HG03460 (cell line): ENCODE measurements around the gene MEGF11.

Experiments used
- ATAC-seq: cut with Tn5 transposase; IDR thresholded peaks from one replicate; pipeline ENCODE4 v1.9.1; 2021; ENCODE audit not compliant: unreplicated experiment

The MEGF11 gene

DNA sequence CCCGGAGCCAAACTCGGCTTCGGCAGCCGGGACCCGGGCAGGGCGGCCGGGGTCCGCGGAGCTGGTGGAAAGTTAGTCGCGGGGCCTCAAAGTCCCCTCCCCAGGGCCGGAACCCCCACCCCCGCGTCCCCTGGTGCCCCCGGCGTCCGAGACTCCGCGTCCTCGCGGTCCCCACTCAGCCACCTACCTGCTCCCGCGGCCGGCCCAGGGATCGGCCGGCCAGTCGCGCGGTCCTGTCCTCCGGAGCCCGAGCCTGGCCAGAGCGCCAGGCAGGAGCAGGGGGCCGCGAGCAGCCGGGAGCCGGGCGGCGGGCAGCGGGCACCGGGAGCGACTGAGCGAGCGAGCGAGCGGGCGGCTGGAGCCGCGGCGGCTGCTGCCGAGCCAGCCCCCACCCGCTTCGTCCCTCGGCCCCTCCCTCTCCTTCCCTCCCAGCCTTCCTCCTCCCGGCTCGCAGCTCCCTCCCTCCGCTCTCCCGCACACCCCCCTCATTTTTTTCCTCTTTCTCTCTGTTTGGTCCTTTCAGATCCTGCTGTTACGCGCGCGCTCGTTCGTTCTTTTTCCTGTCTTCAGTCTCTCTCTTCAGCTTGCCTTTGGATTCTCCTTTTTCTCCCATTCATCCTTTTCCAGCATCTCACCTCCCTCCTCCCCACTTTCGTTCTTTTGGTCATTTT lies at the start of gene MEGF11:
TSS of gene MEGF11 (minus strand) at position 333 of the 671 bp plus-strand sequence. CDS start 125,347 bp downstream, outside the sequence.
- ATAC-seq, result no peak

- no peak for ATAC-seq
These were observed 49.1 kb upstream of the MEGF11 start for GRCh38 chr15:66302489-66303278.

DNA sequence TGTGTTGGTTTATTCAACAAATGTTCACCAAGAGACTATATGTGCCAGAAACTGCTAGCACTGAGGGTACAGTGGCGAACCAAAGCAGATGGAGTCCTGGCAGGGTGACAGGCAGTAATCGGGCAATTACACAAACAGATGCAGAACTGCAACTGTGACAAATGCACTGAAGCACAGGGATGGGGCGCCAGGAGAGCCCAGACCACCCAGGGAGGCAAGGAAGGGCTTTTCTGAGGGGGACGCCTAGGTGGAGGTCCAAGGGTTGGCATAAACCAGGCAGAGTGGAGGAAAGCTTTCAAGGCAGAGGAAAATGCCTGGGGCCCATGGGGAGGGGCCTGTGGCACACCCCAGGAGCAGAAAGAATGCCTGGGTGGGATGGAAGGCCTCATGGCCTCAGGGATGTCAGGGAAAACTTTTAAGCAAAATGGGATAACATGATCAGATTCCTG lies 45.3 kb upstream of the MEGF11 start:
- ATAC-seq, result no peak

- no peak for ATAC-seq
These were observed 42.6 kb upstream of the MEGF11 start for GRCh38 chr15:66296186-66296585.

DNA sequence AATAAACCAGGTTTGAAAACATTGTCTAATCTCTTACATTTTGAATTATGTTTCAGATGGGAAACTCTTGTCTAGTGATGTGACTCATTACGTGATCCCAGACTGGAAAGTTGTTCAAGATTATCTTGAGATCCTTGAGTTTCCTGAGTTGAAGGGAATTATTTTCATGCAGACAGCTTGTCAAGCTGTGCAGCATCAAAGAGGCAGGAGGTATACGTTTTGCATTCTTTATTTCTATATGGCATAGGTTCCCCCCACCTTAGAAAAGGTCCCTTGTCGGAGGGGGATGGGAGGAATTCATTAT lies 41.3 kb upstream of the MEGF11 start:
- no peak for ATAC-seq

GRCh38 chr15:66294157-66294931 lies 40.8 kb upstream of the MEGF11 start:
- peak; percentile 16 for ATAC-seq

DNA sequence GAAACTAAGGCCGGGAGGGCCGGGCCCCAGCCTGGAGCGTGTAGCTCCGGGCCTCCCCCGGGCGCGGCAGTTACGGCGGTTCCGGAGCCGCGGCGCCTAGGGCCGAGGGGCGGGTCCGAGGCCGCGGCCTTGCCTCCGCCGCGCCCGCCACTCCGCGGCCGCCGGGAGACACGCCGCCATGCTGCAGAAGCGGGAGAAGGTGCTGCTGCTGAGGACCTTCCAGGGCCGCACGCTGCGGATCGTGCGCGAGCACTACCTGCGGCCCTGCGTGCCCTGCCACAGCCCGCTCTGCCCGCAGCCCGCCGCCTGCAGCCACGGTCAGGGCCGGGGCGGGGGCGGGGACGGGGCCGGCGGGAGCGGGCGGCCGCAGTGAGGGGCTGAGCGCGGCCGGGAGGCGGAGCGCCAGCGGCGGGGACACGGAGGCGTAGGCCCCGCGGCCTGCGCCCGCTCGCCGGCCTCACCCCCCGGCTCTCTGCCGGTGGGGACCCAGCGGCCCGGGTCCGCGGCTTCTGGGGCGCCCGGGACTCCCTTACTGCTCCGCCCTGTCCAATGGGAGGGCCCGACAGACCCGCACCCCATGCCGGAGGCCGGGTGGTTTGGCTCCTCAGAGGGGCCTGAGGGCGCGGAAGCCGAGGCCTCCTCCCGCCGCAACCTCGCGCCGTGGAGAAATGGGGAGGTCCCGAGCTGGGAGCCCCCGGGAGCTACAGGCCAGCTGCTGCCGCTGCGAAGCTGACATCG lies 40.0 kb upstream of the MEGF11 start, which contains the start of gene DIS3L:
TSS of gene DIS3L (plus strand) at position 150 of the 738 bp plus-strand sequence. CDS start at position 179, 29 bp downstream.
- ATAC-seq, result peak; percentile 60

DNA sequence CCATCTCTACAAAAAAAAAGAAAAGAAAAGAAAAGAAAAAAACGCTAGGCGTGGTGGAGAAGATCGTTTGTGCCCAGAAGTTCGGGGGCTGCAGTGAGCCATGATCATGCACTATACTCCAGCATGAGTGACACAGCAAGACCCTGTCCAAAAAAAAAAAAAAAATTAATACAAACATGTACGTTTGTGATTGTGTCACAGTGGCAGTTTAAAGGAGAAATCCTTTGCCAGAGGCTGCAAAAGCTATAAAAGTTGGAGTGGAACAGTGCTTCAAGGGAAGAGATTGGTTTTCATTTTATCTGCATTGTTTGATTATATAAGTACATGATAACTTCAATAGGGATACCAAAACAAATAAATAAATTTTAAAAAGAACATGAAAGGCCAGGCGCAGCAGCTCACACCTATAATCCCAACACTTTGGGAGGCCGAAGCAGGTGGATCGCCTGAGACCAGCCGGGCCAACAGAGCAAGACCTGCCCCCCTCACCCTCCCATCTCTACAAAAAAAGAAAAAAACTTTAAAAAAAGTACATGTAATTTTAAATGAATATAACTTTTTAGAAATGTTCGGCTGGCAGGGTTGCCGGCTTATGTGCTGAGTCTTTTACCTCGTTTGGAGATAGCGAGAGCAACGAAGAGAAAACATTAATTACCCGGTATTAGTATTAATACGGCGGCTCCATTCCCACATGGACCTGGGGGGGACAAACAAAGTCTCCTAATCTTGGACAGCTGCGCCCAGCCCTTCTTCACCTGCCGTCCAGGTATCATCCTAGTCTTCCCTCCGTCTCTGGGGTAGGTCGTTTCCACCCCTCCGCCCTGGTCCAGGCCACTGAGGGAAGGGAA lies 39.2 kb upstream of the MEGF11 start:
- ATAC-seq, result peak; percentile 14

- ATAC-seq, result no peak
These were observed 38.4 kb upstream of the MEGF11 start for GRCh38 chr15:66291816-66292570.

DNA sequence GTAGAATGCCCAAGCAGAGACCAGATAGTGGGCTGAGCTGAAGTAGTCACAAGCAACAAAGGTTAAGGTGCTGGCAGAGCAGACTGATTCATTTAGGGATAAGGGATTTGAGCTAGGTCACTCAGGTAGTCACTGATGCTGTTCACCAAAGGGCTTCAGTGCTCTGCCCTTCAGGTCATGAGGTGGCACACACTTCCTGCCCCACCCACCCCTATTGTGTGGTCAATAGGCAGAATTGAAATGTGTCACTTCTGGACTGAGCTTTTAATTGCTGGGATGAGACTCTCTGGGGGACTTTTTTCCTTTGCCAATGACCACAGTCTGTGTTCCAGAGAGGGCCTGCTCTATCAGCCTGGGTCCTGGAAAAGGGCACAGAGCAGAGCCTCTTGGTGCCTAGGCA lies 37.0 kb upstream of the MEGF11 start:
- no peak for ATAC-seq

DNA sequence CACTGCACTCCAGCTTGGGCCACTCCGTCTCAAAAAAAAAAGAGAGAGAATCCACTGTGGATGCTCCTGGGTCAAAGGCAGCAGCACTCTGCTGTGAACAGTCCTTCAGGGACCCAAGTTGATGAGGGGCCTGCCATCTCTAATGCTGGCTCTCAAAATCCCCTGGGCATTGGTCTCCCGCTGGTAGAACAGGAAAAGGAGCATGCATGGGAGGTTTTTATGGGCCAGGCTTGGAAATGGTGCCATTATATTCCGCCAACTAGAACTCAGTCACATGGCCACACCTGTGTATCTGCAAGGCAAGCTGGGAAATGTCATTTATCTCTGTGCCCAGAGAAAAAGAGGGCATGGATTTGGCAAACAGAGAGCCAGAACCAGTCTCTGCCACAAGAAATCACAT lies 36.5 kb upstream of the MEGF11 start:
- no peak for ATAC-seq

GRCh38 chr15:66288551-66289185 lies 35.1 kb upstream of the MEGF11 start:
- no peak for ATAC-seq

GRCh38 chr15:66288093-66288492 lies 34.5 kb upstream of the MEGF11 start:
- no peak for ATAC-seq

DNA sequence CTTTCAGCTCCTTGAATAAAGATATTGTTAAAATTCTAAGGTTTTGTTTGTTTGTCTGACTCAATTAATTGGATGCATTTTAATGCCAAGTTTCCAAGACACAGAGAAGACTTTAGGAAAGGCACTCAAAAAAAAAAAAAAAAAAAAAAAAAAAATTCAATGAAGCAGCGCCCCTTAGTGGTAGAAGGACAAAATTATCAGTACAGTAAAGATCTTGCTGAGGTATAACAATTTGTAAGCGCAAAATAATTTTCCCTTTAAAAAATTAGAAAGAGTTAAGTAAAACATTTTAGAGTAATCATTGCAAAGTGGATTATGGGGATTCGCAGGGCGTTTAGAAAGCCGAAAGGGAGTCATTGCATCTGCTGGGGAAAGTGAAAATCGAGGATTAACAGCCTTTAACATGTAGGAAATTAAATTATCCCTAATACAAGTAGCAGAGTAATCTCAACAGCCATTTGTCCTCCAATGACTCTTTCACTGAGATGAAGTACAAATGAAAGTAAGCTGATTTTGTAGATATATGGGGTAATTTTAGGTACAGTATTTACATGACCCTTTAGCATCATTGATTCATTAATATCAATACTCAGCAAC lies 34.0 kb upstream of the MEGF11 start:
- no peak for ATAC-seq

- no peak for ATAC-seq
These were observed 32.2 kb upstream of the MEGF11 start for GRCh38 chr15:66285533-66286280.

- no peak for ATAC-seq
These were observed 30.7 kb upstream of the MEGF11 start for GRCh38 chr15:66284271-66284670.

- ATAC-seq, result no peak
These were observed 25.1 kb upstream of the MEGF11 start for GRCh38 chr15:66278671-66279070.

- ATAC-seq, result no peak
These were observed 24.5 kb upstream of the MEGF11 start for GRCh38 chr15:66278056-66278455.
